ENCODE data around the gene CD83.
"Not testable (repeated sequence)": the region's sequence is repeated elsewhere in the genome, so short reads cannot be mapped to it uniquely, and the experiment has no call there.

CD83 gene

DNA sequence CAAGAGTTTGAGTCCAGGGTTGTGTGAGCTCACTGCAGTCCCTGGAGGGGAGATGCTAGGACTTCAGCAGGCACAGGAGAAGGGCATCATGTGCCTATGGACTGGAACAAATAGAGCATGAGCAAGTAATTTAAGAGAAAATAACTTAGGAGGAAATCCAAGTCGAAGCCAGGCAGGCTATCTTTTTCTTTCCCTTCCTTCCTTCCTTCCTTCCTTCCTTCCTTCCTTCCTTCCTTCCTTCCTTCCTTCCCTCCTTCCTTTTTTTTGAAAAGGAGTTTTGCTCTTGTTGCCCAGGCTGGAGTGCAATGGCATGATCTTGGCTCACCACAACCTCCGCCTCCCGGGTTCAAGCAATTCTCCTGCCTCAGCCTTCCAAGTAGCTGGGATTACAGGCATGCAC lies 33.7 kb downstream of the CD83 start:
- DNase-seq: not testable (repeated sequence)

DNA sequence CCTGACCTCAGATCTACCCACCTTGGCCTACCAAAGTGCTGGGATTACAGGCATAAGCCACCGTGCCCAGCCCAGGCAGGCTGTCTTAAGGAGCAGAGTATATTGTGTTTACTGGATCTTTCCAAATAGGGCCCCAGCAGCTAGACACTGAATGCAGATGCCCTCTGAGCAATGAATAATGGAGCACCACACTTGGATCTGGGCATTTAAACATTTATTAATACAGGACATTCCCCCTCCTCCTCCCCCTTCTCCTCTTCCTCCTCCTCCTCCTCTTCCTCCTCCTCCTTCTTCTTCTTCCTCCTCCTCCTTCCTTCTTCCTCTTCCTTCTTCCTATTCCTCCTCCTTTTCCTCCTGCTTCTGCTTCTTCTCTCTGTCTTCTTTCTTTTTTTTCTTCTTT lies 34.2 kb downstream of the CD83 start:
- DNase-seq: no peak

DNA sequence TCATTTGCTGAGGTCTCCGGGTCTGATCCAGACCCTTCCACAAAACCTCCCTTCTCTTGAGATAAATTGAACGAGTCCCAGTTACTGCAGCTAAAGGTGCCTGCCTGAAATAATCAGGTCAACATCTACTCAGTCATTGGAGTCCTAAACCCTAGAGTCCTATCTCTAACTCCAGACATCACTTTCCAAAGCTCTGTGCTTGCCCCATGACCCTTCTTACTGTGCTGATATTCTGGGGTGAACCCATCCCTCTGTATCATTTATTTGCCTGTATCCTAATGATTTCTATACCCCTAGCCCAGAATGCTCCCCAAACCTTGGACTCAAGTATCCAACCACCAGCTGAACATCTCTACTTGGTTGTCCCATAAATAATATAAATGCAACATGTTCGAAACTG lies 35.7 kb downstream of the CD83 start:
- no peak for DNase-seq

DNA sequence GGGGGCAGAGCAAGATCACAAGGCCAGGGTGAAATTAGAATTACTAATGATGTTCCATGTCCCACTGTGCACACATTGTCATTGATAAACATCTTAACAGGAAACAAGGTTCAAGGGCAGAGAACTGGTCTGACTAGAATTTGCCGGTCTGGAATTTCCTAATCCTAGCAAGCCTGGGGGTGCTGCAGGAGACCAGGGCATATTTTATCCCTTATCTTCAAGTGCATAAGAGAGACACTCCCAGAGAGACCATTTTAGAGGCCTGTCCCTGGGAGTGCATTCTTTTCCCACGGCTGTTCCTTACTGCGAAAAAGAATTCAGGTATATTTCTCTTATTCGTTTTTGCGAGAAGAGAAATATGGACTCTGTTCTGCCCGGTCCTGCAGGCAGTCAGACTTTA lies 41.5 kb downstream of the CD83 start:
- no peak for DNase-seq

DNA sequence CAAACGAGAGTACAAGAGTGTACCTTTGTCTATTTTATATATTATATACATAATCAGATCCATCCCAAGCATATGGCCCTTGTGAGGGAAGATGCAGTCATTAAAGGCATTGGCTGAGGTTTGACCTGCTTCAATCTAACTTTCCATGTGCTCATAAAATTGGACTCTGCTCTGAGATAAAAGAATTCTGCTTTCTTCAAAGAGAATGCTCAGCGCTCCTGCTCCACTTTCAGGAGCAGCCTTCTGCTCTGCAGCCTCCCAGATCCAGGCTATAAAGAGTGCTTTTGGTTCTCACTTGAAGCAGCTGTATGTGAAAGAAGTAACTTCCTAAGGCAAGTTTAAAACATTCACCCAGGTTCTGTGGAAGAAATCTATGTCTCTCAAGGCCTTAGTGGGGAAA lies 45.3 kb downstream of the CD83 start:
- no peak for DNase-seq

DNA sequence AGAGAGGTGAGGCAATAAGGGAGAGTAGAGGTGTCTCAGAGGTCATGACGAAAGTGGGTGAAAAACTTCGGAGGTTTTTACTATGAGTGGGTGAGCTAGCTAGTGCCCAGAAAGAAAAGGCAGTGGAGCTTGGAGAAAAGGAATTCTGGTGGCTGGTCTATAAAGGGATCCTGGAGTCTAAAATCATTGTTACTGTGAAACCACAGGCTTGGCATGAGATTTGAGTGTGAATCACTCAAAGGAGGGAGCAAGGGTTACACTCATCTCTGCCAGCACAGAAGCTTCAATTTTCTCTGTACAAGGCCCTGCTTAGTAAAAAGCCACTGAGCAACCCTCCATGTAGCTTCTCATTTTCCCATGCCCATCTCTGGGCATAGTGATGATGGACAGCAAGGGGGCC lies 47.5 kb downstream of the CD83 start:
- no peak for DNase-seq

DNA sequence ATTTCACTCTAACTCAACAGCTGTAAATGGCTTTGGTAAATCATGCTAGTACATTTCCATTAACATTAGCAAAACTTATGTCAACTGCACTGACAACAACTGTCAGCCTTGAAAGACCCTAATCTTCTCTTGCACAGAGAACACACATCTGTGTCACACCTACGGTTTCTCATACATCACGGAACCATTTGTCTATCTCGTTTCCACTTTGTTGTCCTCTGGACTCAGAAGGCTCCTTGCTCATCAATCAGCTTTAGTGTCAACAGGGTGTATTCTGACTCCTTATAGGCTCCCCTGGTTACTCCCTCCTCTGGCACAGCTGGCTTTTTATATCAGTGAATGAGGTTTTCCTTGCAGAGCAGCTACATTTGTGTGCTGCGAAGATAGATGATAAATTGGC lies 49.3 kb downstream of the CD83 start:
- DNase-seq: no peak

DNA sequence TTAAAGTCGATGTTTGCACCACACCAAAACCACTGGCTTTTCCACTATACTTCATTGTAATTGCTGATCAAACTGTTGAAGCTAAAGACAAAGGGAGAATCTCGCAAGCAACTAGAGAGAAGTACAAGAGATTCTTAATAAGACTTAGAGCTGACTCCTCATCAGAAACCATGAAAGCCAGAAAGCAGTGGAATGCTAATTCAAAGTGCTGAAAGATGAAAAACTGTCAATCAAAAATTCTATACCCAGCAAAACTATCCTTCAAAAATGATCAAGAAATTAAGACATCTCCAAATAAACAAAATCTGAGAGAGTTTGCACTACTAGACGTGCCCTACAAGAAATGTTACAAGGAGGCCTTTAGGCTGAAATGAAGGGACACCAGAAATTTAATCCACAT lies 52.6 kb downstream of the CD83 start:
- no peak for DNase-seq

DNA sequence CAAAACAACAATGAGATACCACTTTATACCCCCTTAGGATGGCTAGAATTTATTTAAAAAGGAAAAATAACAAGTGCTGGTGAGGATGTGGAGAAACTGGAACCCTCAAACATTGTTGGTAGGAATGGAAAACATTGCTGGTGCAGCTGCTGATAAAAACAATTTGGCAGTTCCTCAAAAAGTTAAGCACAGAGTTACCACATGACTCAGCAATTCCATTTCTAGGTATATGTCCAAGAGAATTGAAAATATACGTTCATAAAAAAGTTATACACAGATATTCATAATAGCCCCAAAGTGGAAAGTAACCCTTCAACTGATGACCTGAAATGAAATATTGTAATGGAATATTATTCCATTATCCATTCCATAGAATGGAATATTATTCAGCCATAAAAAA lies 55.0 kb downstream of the CD83 start:
- DNase-seq: no peak

DNA sequence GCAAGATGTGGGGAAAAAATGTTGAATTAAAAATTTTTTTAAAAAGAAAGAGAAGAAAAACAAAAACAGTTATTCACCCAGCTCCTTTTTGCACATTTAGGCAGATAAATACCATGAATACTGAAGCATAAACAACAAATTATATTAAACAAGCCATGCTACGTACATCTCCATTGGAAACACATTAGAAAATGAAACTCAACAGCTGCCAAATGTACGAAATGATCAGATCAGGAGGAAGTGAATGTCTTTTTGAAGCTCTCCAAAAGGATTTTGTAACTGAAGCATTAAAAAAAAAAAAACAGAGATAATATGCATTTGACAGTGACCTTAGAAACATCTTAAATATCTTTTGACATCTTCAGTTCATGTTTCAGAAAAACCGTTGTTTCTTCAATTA lies 56.7 kb downstream of the CD83 start:
- no peak for DNase-seq

DNA sequence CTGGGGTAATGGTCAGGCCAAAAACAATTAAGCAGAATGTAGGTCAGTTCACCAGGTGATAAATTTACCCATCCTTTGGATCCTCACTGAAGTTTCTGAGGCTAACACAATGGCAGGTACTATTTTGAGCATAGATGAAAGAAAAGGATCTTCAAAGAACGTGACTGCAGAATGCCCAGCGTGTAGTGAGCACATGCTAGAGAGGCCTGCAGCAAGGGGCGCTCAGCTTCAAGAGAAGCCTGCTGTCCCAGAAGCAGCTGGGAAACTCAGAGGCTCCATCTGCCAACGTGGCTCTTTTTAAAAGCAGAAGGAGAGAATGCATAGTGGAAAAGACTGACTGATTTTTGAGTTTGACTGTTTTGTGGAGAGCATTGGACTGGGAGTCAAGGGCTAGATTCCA lies 57.4 kb downstream of the CD83 start:
- DNase-seq: no peak

DNA sequence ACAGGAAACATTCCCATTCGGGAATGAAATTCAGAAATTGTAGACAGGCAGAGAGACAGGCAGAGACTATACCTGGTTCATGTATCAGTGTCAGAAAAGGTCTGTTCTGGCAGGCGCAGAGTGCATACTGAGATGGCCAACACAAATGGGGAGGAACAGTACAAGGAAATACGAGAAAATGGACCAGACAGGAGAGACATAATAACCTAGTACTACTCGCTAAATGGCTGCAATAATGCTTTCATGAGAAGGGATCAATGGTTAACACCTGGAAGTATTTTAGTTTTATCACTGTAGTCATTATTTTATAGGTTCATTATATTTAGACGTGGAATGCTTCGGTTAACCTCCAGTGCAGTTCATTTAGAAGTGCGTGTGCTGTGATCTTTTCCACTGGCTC lies 58.9 kb downstream of the CD83 start:
- DNase-seq: no peak

DNA sequence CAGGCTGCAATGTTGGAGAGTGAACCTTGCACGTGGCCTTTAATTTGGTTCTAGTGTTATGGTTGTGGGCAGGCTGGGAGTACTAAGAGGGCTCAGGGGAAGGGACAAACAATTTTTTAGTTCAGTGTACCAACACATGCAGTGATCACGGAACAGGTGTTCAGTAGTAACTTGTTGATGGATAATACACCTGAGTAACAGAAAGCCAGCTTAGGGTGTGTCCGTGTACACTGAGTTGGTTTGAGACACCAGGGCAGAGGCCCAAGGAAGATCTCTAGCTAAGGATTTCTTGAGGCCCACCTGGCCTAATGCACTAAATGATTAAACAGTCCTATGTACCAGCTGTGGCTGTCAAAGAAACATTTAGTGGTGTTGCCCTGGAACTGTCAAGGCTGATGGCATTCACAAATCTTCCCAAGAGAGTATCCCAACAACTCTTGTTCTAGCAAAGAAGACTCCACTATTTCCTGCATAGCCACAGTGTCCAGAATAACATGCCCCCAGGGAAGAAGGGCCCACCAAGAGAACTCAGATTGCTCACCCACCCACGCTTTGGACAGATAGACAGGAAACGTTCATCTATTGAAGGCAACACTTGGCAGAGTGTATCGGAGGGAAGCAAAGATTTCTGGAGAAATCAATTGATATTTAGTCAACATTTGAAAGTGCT lies 60.0 kb downstream of the CD83 start:
- DNase-seq: no peak

DNA sequence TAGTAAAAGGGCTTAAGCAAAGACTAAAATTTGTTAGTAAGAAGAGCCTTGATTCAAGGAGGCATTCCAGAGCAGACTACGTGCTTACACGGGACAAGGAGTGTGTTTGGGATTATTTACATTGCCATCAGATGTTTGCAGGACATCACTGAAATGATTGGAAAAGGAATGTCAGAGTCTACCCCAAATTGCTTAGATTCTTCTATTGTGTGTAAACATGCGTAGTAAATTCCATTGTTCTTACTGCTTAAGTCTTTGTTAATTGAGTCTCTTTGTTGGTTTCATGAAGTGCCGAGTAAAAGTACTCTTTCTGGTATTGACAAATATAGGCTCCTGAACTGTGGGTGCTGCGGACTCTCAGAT lies 60.5 kb downstream of the CD83 start:
- no peak for DNase-seq

DNA sequence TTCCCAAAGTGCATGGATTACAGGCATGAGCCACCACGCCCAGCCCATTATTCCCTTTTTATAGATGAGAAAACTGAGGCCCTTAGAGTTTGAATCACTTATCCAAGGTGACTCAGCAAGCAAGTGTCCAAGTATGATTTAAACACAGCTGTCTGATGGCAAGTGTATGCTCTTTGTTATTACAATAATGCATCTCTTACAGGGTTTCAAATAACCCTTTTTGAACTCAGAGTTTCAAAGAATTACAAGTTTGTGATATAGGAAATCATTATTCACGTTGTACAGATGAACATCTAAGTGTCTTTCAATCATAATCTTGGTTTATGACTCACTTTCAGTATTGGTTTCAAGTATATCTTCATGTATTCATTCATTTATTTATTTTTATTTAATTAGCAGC lies 63.0 kb downstream of the CD83 start:
- no peak for DNase-seq

DNA sequence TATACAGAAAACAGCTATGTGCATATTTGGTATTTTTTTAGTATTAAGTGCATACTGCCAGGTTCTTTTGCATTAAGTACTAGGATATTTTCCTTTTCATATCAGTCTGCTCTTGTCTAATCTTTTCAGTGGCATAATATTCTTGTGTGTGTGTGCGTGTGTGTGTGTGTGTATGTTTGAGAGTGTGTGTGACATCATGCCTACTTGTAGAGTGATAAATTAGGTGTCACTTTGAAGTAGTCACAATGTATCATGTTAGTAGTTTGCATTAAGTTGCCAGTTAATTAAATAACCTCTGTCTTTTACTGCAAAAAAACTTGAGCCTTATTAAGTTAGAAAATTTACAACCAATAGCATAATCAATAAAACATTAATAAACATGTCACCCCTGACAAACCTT lies 65.3 kb downstream of the CD83 start:
- no peak for DNase-seq
